Endothelial cell of umbilical vein (primary cell): Measurements from ENCODE around the gene CTIF.

ENCODE experiments used
- MAX ChIP-seq: IDR thresholded peaks from 2 replicates; pipeline ENCODE4 v1.6.1; 2011; ENCODE audit not compliant: insufficient read depth, insufficient read length
- POLR2A ChIP-seq: IDR thresholded peaks from 2 replicates; pipeline ENCODE4 v1.6.1; 2012; ENCODE audit warnings: low read depth, mild to moderate bottlenecking, control low read depth, low read length
- POLR2AphosphoS5 ChIP-seq: IDR thresholded peaks from 2 replicates; pipeline ENCODE4 v1.6.1; 2012; ENCODE audit warnings: low read depth, mild to moderate bottlenecking, control low read depth, low read length, moderate library complexity; ENCODE audit not compliant: insufficient read depth
- TF ChIP-seq, protein P1 (sequence below), 2 donors: IDR thresholded peaks; 1 replicate in 1 of 2; 2 replicates in 1 of 2; pipeline ENCODE4 v1.5.1; 2011; ENCODE audit warnings: low read length in 2 of 2, mild to moderate bottlenecking in 2 of 2, moderate library complexity in 2 of 2, control low read depth in 1 of 2, inconsistent platforms in 1 of 2, low read depth in 1 of 2; ENCODE audit not compliant: insufficient read depth in 1 of 2; ENCODE audit errors: extremely low read depth in 1 of 2

DNA sequence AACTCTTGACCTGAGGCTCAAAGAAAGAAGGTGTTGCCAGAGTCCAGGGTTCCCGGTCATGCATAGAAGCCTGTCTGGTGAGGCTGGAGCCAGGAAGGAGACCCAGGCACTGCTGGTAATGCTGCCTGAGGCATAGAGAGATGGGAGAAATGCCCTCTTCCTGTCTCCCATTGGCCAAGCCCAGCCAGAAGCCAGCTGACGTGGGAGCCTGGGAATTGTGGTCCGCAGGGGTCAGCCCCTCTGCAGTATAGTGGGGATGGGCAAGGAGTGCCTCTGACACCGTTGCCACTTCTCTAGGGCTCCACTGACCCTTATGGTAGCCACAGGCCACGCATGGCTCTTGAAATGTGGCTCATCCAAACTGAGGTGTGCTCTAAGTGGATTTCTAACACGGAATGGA lies 95.7 kb downstream of the CTIF start:
- no peak for TF ChIP-seq POLR2A
- TF ChIP-seq, protein P1, sequence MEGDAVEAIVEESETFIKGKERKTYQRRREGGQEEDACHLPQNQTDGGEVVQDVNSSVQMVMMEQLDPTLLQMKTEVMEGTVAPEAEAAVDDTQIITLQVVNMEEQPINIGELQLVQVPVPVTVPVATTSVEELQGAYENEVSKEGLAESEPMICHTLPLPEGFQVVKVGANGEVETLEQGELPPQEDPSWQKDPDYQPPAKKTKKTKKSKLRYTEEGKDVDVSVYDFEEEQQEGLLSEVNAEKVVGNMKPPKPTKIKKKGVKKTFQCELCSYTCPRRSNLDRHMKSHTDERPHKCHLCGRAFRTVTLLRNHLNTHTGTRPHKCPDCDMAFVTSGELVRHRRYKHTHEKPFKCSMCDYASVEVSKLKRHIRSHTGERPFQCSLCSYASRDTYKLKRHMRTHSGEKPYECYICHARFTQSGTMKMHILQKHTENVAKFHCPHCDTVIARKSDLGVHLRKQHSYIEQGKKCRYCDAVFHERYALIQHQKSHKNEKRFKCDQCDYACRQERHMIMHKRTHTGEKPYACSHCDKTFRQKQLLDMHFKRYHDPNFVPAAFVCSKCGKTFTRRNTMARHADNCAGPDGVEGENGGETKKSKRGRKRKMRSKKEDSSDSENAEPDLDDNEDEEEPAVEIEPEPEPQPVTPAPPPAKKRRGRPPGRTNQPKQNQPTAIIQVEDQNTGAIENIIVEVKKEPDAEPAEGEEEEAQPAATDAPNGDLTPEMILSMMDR (IDR thresholded peaks at IDR 0.05; ENCODE audit: extremely low read depth in 1 of 2, insufficient read depth in 1 of 2, low read depth in 1 of 2, low read length in 2 of 2), result no peak
- TF ChIP-seq MAX, result no peak
- TF ChIP-seq POLR2AphosphoS5, result no peak
